Right kidney (tissue), 1 donor: Measurements from ENCODE around the gene SPRY4.
A peak's percentile ranks its signal among the peaks of the same experiment; 100 is the strongest.
"Not testable (repeated sequence)": the region's sequence is repeated elsewhere in the genome, so short reads cannot be mapped to it uniquely, and the experiment has no call there.

Experiments used
- DNase-seq: peaks from one replicate; pipeline ENCODE4 v3.0.0-alpha.2; 2016

Gene SPRY4

GRCh38 chr5:142342128-142342981, 17.5 kb upstream of the SPRY4 start:
- no peak for DNase-seq

GRCh38 chr5:142339781-142340180, 15.0 kb upstream of the SPRY4 start:
- no peak for DNase-seq

- no peak for DNase-seq
Measured at GRCh38 chr5:142334538-142334937, 9.7 kb upstream of the SPRY4 start.

GRCh38 chr5:142333749-142334148, 8.9 kb upstream of the SPRY4 start:
- DNase-seq = not testable (repeated sequence)

- no peak for DNase-seq
Measured at GRCh38 chr5:142330444-142330843, 5.6 kb upstream of the SPRY4 start.

- DNase-seq = no peak
Measured at GRCh38 chr5:142330026-142330425, 5.2 kb upstream of the SPRY4 start.

GRCh38 chr5:142327111-142327842, 2.5 kb upstream of the SPRY4 start:
- no peak for DNase-seq

GRCh38 chr5:142326480-142326938, 1.7 kb upstream of the SPRY4 start:
- no peak for DNase-seq

GRCh38 chr5:142325725-142326479, 1.1 kb upstream of the SPRY4 start:
- peak; percentile 86 for DNase-seq

GRCh38 chr5:142324136-142324870, 518 bp downstream of the SPRY4 start:
- DNase-seq = no peak

- DNase-seq = peak; percentile 51
Measured at GRCh38 chr5:142323480-142324135, 1.2 kb downstream of the SPRY4 start.

GRCh38 chr5:142322747-142323479, 1.9 kb downstream of the SPRY4 start:
- peak; percentile 63 for DNase-seq

- no peak for DNase-seq
Measured at GRCh38 chr5:142322403-142322746, 2.4 kb downstream of the SPRY4 start.

- DNase-seq = no peak
Measured at GRCh38 chr5:142320851-142321560, 3.8 kb downstream of the SPRY4 start.

GRCh38 chr5:142320430-142320738, 4.4 kb downstream of the SPRY4 start:
- no peak for DNase-seq

- DNase-seq = no peak
Measured at GRCh38 chr5:142319560-142320429, 5.0 kb downstream of the SPRY4 start.

- DNase-seq = no peak
Measured at GRCh38 chr5:142319105-142319504, 5.7 kb downstream of the SPRY4 start.

GRCh38 chr5:142317753-142318152, 7.1 kb downstream of the SPRY4 start:
- no peak for DNase-seq

GRCh38 chr5:142317173-142317572, 7.6 kb downstream of the SPRY4 start:
- DNase-seq = no peak
